HL-60/S4 treated with phorbol 12-myristate 13-acetate at 8.2 ng/mL for 4 days and 3 days (cell line): Measurements from ENCODE around the gene ALS2.

Experiments used
- in situ Hi-C: fragments of 300-500 bp; cut with MboI; formaldehyde crosslinking; loops from 2 replicates; pipeline ENCODE4 v1.15.0; 2022; ENCODE audit warnings: low sequenced_read_pairs

Gene ALS2

GRCh38 chr2:201795607-201796477, 15.1 kb upstream of the ALS2 start:
- in situ Hi-C loops, result loop anchor here (25.0 kb wide), 1 partner anchor 391 kb away; no protein-coding TSS in a partner anchor

- in situ Hi-C loops, result loop anchor here (25.0 kb wide), 1 partner anchor 393 kb away; no protein-coding TSS in a partner anchor
Observed at GRCh38 chr2:201794294-201794693, 13.6 kb upstream of the ALS2 start.

GRCh38 chr2:201793631-201794030, 12.9 kb upstream of the ALS2 start:
- in situ Hi-C loops, result loop anchor here (25.0 kb wide), 1 partner anchor 394 kb away; no protein-coding TSS in a partner anchor

- in situ Hi-C loops, result loop anchor here (25.0 kb wide), 1 partner anchor 396 kb away; no protein-coding TSS in a partner anchor
Observed at GRCh38 chr2:201790989-201791388, 10.3 kb upstream of the ALS2 start.

- in situ Hi-C loops, result loop anchor here (25.0 kb wide), 1 partner anchor 397 kb away; no protein-coding TSS in a partner anchor
Observed at GRCh38 chr2:201790291-201790690, 9.6 kb upstream of the ALS2 start.

GRCh38 chr2:201789395-201789794, 8.7 kb upstream of the ALS2 start:
- in situ Hi-C loops, result loop anchor here (25.0 kb wide), 1 partner anchor 398 kb away; no protein-coding TSS in a partner anchor

GRCh38 chr2:201788371-201788770, 7.6 kb upstream of the ALS2 start:
- in situ Hi-C loops, result loop anchor here (25.0 kb wide), 1 partner anchor 399 kb away; no protein-coding TSS in a partner anchor

GRCh38 chr2:201786471-201786870, 5.7 kb upstream of the ALS2 start:
- in situ Hi-C loops, result loop anchor here (25.0 kb wide), 1 partner anchor 401 kb away; no protein-coding TSS in a partner anchor

- in situ Hi-C loops, result loop anchor here (25.0 kb wide), 1 partner anchor 402 kb away; no protein-coding TSS in a partner anchor
Observed at GRCh38 chr2:201785135-201785534, 4.4 kb upstream of the ALS2 start.

- in situ Hi-C loops, result loop anchor here (25.0 kb wide), 1 partner anchor 403 kb away; no protein-coding TSS in a partner anchor
Observed at GRCh38 chr2:201784563-201784962, 3.8 kb upstream of the ALS2 start.

- in situ Hi-C loops, result loop anchor here (25.0 kb wide), 1 partner anchor 406 kb away; no protein-coding TSS in a partner anchor
Observed at GRCh38 chr2:201781557-201782051, 871 bp upstream of the ALS2 start.

GRCh38 chr2:201779901-201780673, 646 bp downstream of the ALS2 start:
- in situ Hi-C loops, result loop anchor here (25.0 kb wide), 1 partner anchor 407 kb away; no protein-coding TSS in a partner anchor

GRCh38 chr2:201777869-201778268, 2.9 kb downstream of the ALS2 start:
- in situ Hi-C loops, result loop anchor here (25.0 kb wide), 1 partner anchor 409 kb away; no protein-coding TSS in a partner anchor

- in situ Hi-C loops, result loop anchor here (25.0 kb wide), 1 partner anchor 410 kb away; no protein-coding TSS in a partner anchor
Observed at GRCh38 chr2:201777043-201777442, 3.7 kb downstream of the ALS2 start.

GRCh38 chr2:201775326-201775725, 5.4 kb downstream of the ALS2 start:
- in situ Hi-C loops, result loop anchor here (25.0 kb wide), 1 partner anchor 412 kb away; no protein-coding TSS in a partner anchor

GRCh38 chr2:201774546-201774945, 6.2 kb downstream of the ALS2 start:
- in situ Hi-C loops, result no loop called here

- in situ Hi-C loops, result no loop called here
Observed at GRCh38 chr2:201773990-201774389, 6.7 kb downstream of the ALS2 start.

GRCh38 chr2:201769666-201770373, 10.9 kb downstream of the ALS2 start:
- in situ Hi-C loops, result no loop called here

- in situ Hi-C loops, result no loop called here
Observed at GRCh38 chr2:201768918-201769317, 11.8 kb downstream of the ALS2 start.

- in situ Hi-C loops, result no loop called here
Observed at GRCh38 chr2:201765799-201766198, 14.9 kb downstream of the ALS2 start.
